Stomach (tissue), 9 donors: ENCODE data around the gene CYB5R4. TPM values are rescaled to one million over a fixed set of nuclear protein-coding genes. Genes with fewer than 3 reads are reported as not detected.

ENCODE experiments used
- DNase-seq, 2 donors: peaks; one replicate each; pipeline versions ENCODE4 v3.0.0 to v3.0.0-alpha.2; 2013 to 2019
- H3K27ac ChIP-seq, 5 donors: fragments of 200-600 bp in 4 of 5; sonication (generic) in 4 of 5; one replicate each; pipeline ENCODE4 v1.5.1; 2013 to 2019; ENCODE audit warnings: mild to moderate bottlenecking in 1 of 5, moderate library complexity in 1 of 5
- H3K27me3 ChIP-seq, 3 donors: fragments of 200-600 bp; sonication (generic); one replicate each; pipeline ENCODE4 v1.5.1; 2017 to 2019; ENCODE audit warnings: mixed run types in 1 of 3
- H3K36me3 ChIP-seq, 4 donors: fragments of 200-600 bp; sonication (generic); 1 replicate in 3 of 4; 2 replicates in 1 of 4; pipeline ENCODE4 v1.5.1; 2016 to 2019
- H3K4me1 ChIP-seq, 4 donors: fragments of 200-600 bp; sonication (generic); one replicate each; pipeline ENCODE4 v1.5.1; 2016 to 2019
- H3K4me3 ChIP-seq, 4 donors: fragments of 200-600 bp; sonication (generic) in 3 of 4; one replicate each; pipeline ENCODE4 v1.5.1; 2016 to 2019; ENCODE audit warnings: mild to moderate bottlenecking in 1 of 4
- H3K9me3 ChIP-seq, 4 donors: fragments of 200-600 bp; sonication (generic); one replicate each; pipeline ENCODE4 v1.5.1; 2016 to 2019
- EP300 ChIP-seq: sonication (generic); formaldehyde crosslinking; IDR thresholded peaks from one replicate; pipeline ENCODE4 v1.6.1; 2017; ENCODE audit warnings: antibody characterized with exemption
- POLR2A ChIP-seq, 4 donors: fragments of 450-650 bp; IDR thresholded peaks; one replicate each; pipeline ENCODE4 v1.6.1; 2016; ENCODE audit warnings: antibody characterized with exemption in 4 of 4, control low read depth in 2 of 4, mild to moderate bottlenecking in 1 of 4, moderate library complexity in 1 of 4
- POLR2AphosphoS5 ChIP-seq, 3 donors: sonication (generic); formaldehyde crosslinking; IDR thresholded peaks; one replicate each; pipeline ENCODE4 v1.6.1; 2016; ENCODE audit warnings: antibody characterized with exemption in 3 of 3
- WGBS, 5 donors: extraction: QIAGEN DNeasy Blood & Tissue Kit in 3 of 5; methylation state at CpG; one replicate each; pipeline versions ENCODE4 v1.1.5 to v1.1.7; 2013 to 2018; 5-methylcytosine and 5-hydroxymethylcytosine counted together
- intact Hi-C: fragments of 100-400 bp; cut with DNase I; formaldehyde crosslinking; loops from one replicate; pipeline ENCODE4 v1.15.1; 2023; ENCODE audit warnings: low total_unique reads
- polyA plus RNA-seq, 3 donors: library from polyadenylated mRNA; stranded (reverse); fragments of 200-250 nt; gene quantifications; one replicate each; pipeline ENCODE4 v1.2.3, GENCODE V29; 2013
- total RNA-seq, 5 donors: library from RNA; depleted of rRNA; stranded (reverse); fragments of >200 nt; gene quantifications; one replicate each; pipeline versions ENCODE4 v1.1.0 to v1.2.3, GENCODE V29; 2014 to 2016
- TF ChIP-seq, protein P1 (sequence below), 7 experiments: fragments of 450-650 bp in 4 of 7; fragments of 200-600 bp in 3 of 7; sonication (generic) in 3 of 7; IDR thresholded peaks; one replicate each; pipeline ENCODE4 v1.5.1; 2016 to 2019; ENCODE audit warnings: antibody characterized with exemption in 7 of 7, control low read depth in 2 of 7, mild to moderate bottlenecking in 1 of 7
- donor health status: healthy with polysubstance abuse.
- donor health status: Bipolar disorder and iron deficiency.
- donor health status: healthy.

CYB5R4 gene
- total and polyA plus RNA-seq, 8 donors = 0.89 to 50.7 (median 12.4) TPM

DNA sequence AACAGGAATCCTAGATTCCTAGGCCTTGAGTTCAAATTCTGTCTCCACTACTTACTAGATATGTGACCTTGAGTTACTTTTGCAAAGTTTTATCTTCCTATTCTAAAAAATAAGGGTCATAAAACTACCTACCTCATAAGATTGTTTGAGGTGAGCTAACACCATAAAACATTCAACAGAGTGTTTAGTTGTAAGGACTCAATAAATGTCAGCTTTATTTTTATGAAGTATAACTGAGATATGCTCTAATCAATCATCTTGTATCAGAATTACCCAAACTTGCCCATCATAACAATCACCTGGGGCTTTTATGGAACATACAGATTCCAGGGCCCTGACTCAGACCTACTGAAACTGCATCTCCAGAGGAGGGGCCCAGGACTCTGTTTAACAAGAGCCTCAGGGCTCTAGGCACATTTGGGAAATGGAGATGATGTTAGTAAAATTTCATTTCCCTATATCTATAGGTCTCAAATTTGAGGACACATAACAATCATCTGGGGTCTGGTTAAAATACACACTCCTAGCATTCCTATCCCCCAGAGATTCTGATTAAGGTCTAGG lies 138.6 kb downstream of the CYB5R4 start:
- TF ChIP-seq POLR2AphosphoS5 (IDR thresholded peaks at IDR 0.05) (no peak), POLR2A (IDR thresholded peaks at IDR 0.05) (no peak), EP300 (no peak)
- TF ChIP-seq, protein P1, sequence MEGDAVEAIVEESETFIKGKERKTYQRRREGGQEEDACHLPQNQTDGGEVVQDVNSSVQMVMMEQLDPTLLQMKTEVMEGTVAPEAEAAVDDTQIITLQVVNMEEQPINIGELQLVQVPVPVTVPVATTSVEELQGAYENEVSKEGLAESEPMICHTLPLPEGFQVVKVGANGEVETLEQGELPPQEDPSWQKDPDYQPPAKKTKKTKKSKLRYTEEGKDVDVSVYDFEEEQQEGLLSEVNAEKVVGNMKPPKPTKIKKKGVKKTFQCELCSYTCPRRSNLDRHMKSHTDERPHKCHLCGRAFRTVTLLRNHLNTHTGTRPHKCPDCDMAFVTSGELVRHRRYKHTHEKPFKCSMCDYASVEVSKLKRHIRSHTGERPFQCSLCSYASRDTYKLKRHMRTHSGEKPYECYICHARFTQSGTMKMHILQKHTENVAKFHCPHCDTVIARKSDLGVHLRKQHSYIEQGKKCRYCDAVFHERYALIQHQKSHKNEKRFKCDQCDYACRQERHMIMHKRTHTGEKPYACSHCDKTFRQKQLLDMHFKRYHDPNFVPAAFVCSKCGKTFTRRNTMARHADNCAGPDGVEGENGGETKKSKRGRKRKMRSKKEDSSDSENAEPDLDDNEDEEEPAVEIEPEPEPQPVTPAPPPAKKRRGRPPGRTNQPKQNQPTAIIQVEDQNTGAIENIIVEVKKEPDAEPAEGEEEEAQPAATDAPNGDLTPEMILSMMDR (IDR thresholded peaks at IDR 0.05) = no peak
- no peak overlapping the region for H3K27ac ChIP-seq
- no peaks in the 10 kb centered on the region for H3K27me3 ChIP-seq
- no peak for DNase-seq
- intact Hi-C loops = no loop called here
- H3K4me1 ChIP-seq = no peaks in the 10 kb centered on the region
- no peaks in the 10 kb centered on the region for H3K36me3 ChIP-seq
- no peak overlapping the region for H3K4me3 ChIP-seq
- peaks cover 0 to 11% (median 3%) of the 10 kb centered on the region in 4 donors for H3K9me3 ChIP-seq

DNA sequence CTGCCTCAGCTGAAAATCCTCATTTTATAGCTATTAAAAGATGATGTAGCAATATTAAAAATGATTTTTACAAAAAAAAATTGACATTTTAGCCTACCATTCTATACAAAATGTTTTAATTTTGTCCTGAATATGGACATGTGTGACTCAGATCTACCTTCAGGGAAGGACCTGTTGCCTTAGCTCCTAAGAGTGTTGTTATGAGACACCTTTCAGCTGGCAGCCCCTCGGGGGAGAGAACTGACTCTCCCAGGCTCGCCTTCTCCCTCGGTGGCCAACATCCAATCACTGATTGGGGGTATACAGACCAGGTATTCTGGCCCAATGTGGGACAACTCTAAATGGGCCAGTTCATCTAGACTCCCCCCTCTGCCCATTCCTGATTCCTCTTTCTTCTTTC lies 141.6 kb downstream of the CYB5R4 start:
- no peaks in the 10 kb centered on the region for H3K36me3 ChIP-seq
- H3K9me3 ChIP-seq = peaks cover 0 to 3% (median 0%) of the 10 kb centered on the region in 4 donors
- TF ChIP-seq, protein P1 (IDR thresholded peaks at IDR 0.05) = no peak
- TF ChIP-seq POLR2A (IDR thresholded peaks at IDR 0.05) = no peak
- TF ChIP-seq EP300 = no peak
- TF ChIP-seq POLR2AphosphoS5 (IDR thresholded peaks at IDR 0.05) = no peak
- H3K27ac ChIP-seq = no peak overlapping the region
- 80 to 93% (median 90%) methylated on average over 3 of the region's 3 CpGs for WGBS, 5 donors
- intact Hi-C loops = no loop called here
- no peak for DNase-seq
- H3K4me1 ChIP-seq = no peaks in the 10 kb centered on the region
- no peak overlapping the region for H3K4me3 ChIP-seq
- H3K27me3 ChIP-seq = no peaks in the 10 kb centered on the region

DNA sequence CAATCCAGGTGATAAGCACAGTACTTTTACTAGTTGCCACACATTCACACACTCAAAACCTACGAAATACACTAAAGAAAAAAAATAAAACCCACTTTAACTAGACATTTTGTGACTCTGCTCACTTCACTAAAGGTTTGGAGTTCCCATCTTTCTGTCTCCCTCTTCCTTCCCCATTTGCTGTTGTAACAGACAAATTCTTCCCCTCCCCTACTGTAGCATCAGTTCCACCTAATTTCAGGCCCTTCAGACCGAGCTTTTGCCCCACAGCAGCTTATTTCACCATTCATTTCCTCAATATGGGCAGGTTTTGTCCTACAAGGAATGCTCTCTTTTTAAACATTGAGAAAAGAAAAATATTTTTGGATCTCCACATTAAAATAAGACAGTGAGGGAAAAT lies 142.7 kb downstream of the CYB5R4 start:
- WGBS, 5 donors = 57 to 81% (median 66%) methylated on average over 2 of the region's 2 CpGs
- no peak overlapping the region for H3K27ac ChIP-seq
- H3K4me1 ChIP-seq = no peaks in the 10 kb centered on the region
- H3K4me3 ChIP-seq = no peak overlapping the region
- H3K9me3 ChIP-seq = no peaks in the 10 kb centered on the region
- TF ChIP-seq POLR2AphosphoS5 (IDR thresholded peaks at IDR 0.05) (no peak), POLR2A (IDR thresholded peaks at IDR 0.05) (no peak), EP300 (no peak)
- TF ChIP-seq, protein P1 (IDR thresholded peaks at IDR 0.05) = no peak
- no peaks in the 10 kb centered on the region for H3K36me3 ChIP-seq
- intact Hi-C loops = no loop called here
- DNase-seq = no peak
- H3K27me3 ChIP-seq = no peaks in the 10 kb centered on the region

DNA sequence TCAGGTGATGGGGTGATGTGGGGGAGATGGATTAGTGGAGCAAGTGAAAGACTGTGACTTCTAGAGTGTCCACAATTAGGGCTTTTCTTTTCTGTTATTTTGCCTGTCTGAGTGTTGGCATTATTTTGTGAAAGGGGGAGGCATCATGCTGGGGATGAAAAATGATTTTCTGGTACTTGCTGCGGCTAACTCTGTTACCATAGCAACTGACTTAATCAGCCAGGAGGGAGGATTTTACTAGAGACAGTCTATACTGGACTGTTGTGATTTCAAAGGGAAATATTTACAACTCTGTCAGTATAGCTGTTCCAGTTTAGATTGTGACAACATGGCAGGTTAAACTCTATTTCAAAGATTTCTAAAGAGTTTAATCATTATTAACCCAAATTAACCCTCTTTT lies 143.6 kb downstream of the CYB5R4 start:
- no peak for DNase-seq
- Histone ChIP-seq H3K9me3 (no peaks in the 10 kb centered on the region), H3K27me3 (no peaks in the 10 kb centered on the region), H3K36me3 (no peaks in the 10 kb centered on the region), H3K4me1 (no peaks in the 10 kb centered on the region), H3K27ac (no peak overlapping the region), H3K4me3 (no peak overlapping the region)
- TF ChIP-seq POLR2AphosphoS5 (IDR thresholded peaks at IDR 0.05) (no peak), EP300 (no peak), POLR2A (IDR thresholded peaks at IDR 0.05) (no peak)
- TF ChIP-seq, protein P1 (IDR thresholded peaks at IDR 0.05) = no peak
- intact Hi-C loops = no loop called here
- 16 to 40% (median 27%) methylated on average over 1 of the region's 1 CpG for WGBS, 5 donors
